Esophagus muscularis mucosa (tissue), 4 donors: ENCODE results near the gene IQCC. TPM values are rescaled to one million over a fixed set of nuclear protein-coding genes. Genes with fewer than 3 reads are reported as not detected.
A peak's percentile ranks its signal among the peaks of the same experiment; 100 is the strongest.

Source experiments
- DNase-seq: peaks from one replicate; pipeline ENCODE4 v3.0.0-alpha.2; 2017; ENCODE audit errors: extremely low spot score
- H3K27ac ChIP-seq, 4 donors: fragments of 200-600 bp; sonication (generic); replicated peaks in 1 of 4; 1 replicate in 3 of 4; 2 replicates in 1 of 4; pipeline ENCODE4 v1.5.1; 2016 to 2019; ENCODE audit warnings: mild to moderate bottlenecking in 1 of 4
- H3K27me3 ChIP-seq, 4 donors: fragments of 200-600 bp; sonication (generic); one replicate each; pipeline versions ENCODE4 v1.5.1 to v1.6.0; 2016 to 2019
- H3K36me3 ChIP-seq, 4 donors: fragments of 200-600 bp; sonication (generic); one replicate each; pipeline ENCODE4 v1.5.1; 2016 to 2019
- H3K4me1 ChIP-seq, 4 donors: fragments of 200-600 bp; sonication (generic); one replicate each; pipeline ENCODE4 v1.5.1; 2016 to 2019
- H3K4me3 ChIP-seq, 4 donors: fragments of 200-600 bp; sonication (generic); 1 replicate in 2 of 4; 2 replicates in 2 of 4; pipeline ENCODE4 v1.5.1; 2016 to 2019; ENCODE audit warnings: mild to moderate bottlenecking in 4 of 4, moderate library complexity in 1 of 4
- H3K9me3 ChIP-seq, 4 donors: fragments of 200-600 bp; sonication (generic); 1 replicate in 3 of 4; 2 replicates in 1 of 4; pipeline ENCODE4 v1.5.1; 2016 to 2019
- EP300 ChIP-seq: sonication (generic); formaldehyde crosslinking; IDR thresholded peaks from one replicate; pipeline ENCODE4 v1.6.1; 2017; ENCODE audit warnings: antibody characterized with exemption
- POLR2A ChIP-seq: fragments of 450-650 bp; IDR thresholded peaks from one replicate; pipeline ENCODE4 v1.6.1; 2017; ENCODE audit warnings: antibody characterized with exemption, moderate library complexity, mild to moderate bottlenecking, low read depth
- POLR2AphosphoS5 ChIP-seq, 2 donors: sonication (generic); formaldehyde crosslinking; IDR thresholded peaks; one replicate each; pipeline ENCODE4 v1.6.1; 2017; ENCODE audit warnings: antibody characterized with exemption in 2 of 2
- WGBS: methylation state at CpG from one replicate; pipeline ENCODE4 v1.1.5; 2018; 5-methylcytosine and 5-hydroxymethylcytosine counted together
- intact Hi-C: fragments of 100-400 bp; cut with DNase I; formaldehyde crosslinking; loops from one replicate; pipeline ENCODE4 v1.15.1; 2023
- total RNA-seq, 4 donors: library from RNA; depleted of rRNA; stranded (reverse); fragments of >200 nt; gene quantifications; one replicate each; pipeline versions ENCODE4 v1.1.0 to v1.2.1, GENCODE V29; 2016
- TF ChIP-seq, protein P1 (sequence below), 3 experiments: fragments of 200-600 bp in 2 of 3; fragments of 450-650 bp in 1 of 3; sonication (generic) in 2 of 3; IDR thresholded peaks; one replicate each; pipeline ENCODE4 v1.5.1; 2017 to 2019; ENCODE audit warnings: antibody characterized with exemption in 3 of 3, mild to moderate bottlenecking in 2 of 3, moderate library complexity in 1 of 3

IQCC gene
- total RNA-seq, 4 donors from 2014 or later, result 0.66 to 2.1 (median 1.1) TPM

DNA sequence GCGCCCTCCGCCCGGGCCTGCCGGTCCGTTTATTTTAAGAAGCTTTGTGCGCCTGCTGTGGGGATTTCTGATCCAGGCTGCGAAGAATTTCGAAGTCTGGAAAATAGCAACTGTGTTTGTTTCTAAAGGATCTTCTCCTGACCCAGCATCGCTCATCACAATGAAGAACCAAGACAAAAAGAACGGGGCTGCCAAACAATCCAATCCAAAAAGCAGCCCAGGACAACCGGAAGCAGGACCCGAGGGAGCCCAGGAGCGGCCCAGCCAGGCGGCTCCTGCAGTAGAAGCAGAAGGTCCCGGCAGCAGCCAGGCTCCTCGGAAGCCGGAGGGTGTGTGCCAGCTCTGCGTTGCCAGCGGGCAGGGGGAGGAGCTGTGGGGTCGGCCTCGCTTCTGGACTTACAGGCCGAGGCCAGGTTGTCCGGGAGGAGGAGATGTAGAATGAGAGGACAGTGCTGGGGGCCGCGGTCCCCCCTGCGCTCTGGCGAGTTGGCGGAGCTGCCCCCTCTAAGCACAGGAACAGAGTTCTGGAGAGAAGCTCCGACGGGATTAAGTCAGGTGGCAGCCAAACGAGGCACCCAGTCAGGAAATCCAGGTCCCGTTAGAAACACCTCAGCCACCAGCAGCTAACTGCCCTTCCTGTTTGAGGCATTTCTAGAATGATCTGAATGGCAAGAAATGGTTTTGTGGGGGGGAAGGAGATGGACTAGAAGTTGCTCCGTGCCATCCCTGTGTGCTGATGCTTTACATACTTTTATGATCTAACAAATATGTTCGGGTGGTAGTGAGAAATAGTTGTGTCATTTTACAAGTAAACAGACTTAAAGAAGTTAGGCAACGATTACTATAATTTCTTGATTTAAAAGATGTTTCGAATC is 25.0 kb upstream of the IQCC start:
- Histone ChIP-seq H3K27ac (peak overlapping the region; percentile 93 to 96 (median 94)), H3K9me3 (peaks cover 0 to 3% (median 0%) of the 10 kb centered on the region in 4 donors), H3K4me3 (peak overlapping the region; percentile 61 to 76 (median 70)), H3K36me3 (peaks cover 10 to 43% (median 29%) of the 10 kb centered on the region in 4 donors), H3K4me1 (peaks cover 46 to 65% (median 59%) of the 10 kb centered on the region in 4 donors), H3K27me3 (no peaks in the 10 kb centered on the region)
- TF ChIP-seq, protein P1, sequence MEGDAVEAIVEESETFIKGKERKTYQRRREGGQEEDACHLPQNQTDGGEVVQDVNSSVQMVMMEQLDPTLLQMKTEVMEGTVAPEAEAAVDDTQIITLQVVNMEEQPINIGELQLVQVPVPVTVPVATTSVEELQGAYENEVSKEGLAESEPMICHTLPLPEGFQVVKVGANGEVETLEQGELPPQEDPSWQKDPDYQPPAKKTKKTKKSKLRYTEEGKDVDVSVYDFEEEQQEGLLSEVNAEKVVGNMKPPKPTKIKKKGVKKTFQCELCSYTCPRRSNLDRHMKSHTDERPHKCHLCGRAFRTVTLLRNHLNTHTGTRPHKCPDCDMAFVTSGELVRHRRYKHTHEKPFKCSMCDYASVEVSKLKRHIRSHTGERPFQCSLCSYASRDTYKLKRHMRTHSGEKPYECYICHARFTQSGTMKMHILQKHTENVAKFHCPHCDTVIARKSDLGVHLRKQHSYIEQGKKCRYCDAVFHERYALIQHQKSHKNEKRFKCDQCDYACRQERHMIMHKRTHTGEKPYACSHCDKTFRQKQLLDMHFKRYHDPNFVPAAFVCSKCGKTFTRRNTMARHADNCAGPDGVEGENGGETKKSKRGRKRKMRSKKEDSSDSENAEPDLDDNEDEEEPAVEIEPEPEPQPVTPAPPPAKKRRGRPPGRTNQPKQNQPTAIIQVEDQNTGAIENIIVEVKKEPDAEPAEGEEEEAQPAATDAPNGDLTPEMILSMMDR (IDR thresholded peaks at IDR 0.05), result no peak
- TF ChIP-seq POLR2A, result peak; percentile 37
- 5% methylated on average over 22 of the region's 36 CpGs for WGBS
- DNase-seq, result no peak
- intact Hi-C loops, result no loop called here

DNA sequence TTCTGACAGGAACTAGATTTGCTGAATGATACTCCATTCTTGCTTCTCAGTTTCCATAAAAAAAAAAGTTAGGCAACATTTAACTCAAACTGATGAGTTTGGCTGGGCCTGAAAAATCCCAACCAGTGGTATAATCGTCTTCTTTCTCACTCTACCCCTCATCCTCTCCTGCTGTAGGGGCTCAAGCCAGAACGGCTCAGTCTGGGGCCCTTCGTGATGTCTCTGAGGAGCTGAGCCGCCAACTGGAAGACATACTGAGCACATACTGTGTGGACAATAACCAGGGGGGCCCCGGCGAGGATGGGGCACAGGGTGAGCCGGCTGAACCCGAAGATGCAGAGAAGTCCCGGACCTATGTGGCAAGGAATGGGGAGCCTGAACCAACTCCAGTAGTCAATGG is 24.4 kb upstream of the IQCC start:
- Histone ChIP-seq H3K4me1 (peaks cover 47 to 71% (median 64%) of the 10 kb centered on the region in 4 donors), H3K9me3 (peaks cover 0 to 3% (median 0%) of the 10 kb centered on the region in 4 donors), H3K27ac (peak overlapping the region; percentile 25 to 96 (median 94)), H3K4me3 (peak overlapping the region; percentile 61 to 76 (median 70)), H3K27me3 (no peaks in the 10 kb centered on the region), H3K36me3 (peaks cover 10 to 48% (median 36%) of the 10 kb centered on the region in 4 donors)
- intact Hi-C loops, result no loop called here
- WGBS, result 74% methylated on average over 9 of the region's 9 CpGs
- TF ChIP-seq, protein P1 (IDR thresholded peaks at IDR 0.05), result no peak
- TF ChIP-seq POLR2AphosphoS5 (IDR thresholded peaks at IDR 0.05) (no peak), EP300 (no peak), POLR2A (no peak)
- no peak for DNase-seq

DNA sequence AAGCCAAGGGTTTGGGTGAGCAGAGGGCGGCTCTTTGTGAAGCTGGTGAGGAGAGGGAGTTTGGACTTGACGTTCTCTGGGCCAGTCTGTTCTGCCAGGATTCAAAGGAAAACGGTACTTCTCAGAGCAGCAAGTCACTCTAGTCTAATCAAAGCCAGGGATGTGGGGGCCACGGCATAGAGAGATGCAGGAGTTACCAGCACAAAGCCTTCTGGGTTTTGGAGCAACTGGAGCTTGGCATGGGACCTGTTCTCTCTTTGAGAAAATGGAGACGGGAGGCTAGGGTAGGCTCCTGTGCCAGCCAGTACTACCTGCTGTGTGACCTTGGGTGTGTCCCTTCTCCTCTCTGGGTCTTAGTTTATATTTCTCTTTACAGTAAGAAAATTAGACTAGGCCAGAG is 23.9 kb upstream of the IQCC start:
- WGBS, result 80% methylated on average over 5 of the region's 5 CpGs
- peaks cover 0 to 3% (median 0%) of the 10 kb centered on the region in 4 donors for H3K9me3 ChIP-seq
- TF ChIP-seq POLR2A, result no peak
- TF ChIP-seq POLR2AphosphoS5 (IDR thresholded peaks at IDR 0.05), result no peak
- TF ChIP-seq, protein P1 (IDR thresholded peaks at IDR 0.05), result no peak
- TF ChIP-seq EP300, result no peak
- intact Hi-C loops, result no loop called here
- no peak for DNase-seq
- peak overlapping the region; percentile 61 to 76 (median 70) for H3K4me3 ChIP-seq
- H3K27ac ChIP-seq, result peak overlapping the region; percentile 25 to 96 (median 94)
- H3K27me3 ChIP-seq, result no peaks in the 10 kb centered on the region
- peaks cover 10 to 53% (median 39%) of the 10 kb centered on the region in 4 donors for H3K36me3 ChIP-seq
- peaks cover 52 to 76% (median 68%) of the 10 kb centered on the region in 4 donors for H3K4me1 ChIP-seq

DNA sequence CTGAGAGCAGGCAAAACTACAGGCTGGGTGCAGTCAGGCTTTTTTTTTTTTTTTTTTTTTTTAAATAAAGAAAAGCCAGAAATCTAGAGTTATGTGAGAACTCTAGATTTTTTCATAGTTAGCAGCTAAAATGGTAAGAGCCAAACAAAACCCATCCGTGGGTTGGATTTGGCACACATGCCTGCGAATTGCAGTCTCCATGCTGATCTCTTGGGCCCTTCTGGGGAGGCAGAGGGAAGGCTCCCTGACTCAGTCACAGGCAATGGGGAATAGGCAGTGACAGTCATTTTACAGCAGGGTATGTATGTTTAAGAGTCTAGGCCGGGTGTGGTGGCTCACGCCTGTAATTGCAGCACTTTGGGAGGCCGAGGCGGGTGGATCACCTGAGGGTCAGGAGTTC is 23.4 kb upstream of the IQCC start:
- DNase-seq, result no peak
- no peak for TF ChIP-seq POLR2A
- TF ChIP-seq EP300, result no peak
- TF ChIP-seq, protein P1 (IDR thresholded peaks at IDR 0.05), result no peak
- no peak for TF ChIP-seq POLR2AphosphoS5 (IDR thresholded peaks at IDR 0.05)
- H3K27me3 ChIP-seq, result no peaks in the 10 kb centered on the region
- peaks cover 10 to 58% (median 43%) of the 10 kb centered on the region in 4 donors for H3K36me3 ChIP-seq
- peaks cover 53 to 81% (median 69%) of the 10 kb centered on the region in 4 donors for H3K4me1 ChIP-seq
- peaks cover 0 to 3% (median 0%) of the 10 kb centered on the region in 4 donors for H3K9me3 ChIP-seq
- no peak overlapping the region for H3K27ac ChIP-seq
- WGBS, result 83% methylated on average over 6 of the region's 6 CpGs
- peak overlapping the region in 2 of 4 donors; percentile 2 to 66 for H3K4me3 ChIP-seq
- intact Hi-C loops, result no loop called here
